ENCODE data around the gene EFNA5.

Gene EFNA5

GRCh38 chr5:107486489-107486888 is 184.2 kb downstream of the EFNA5 start:
- DNase-seq (ENCODE audit: low read depth in 2 of 2): no peak

- DNase-seq (ENCODE audit: low read depth in 2 of 2): no peak
These were observed 185.6 kb downstream of the EFNA5 start for GRCh38 chr5:107485184-107485583.

- no peak for DNase-seq (ENCODE audit: low read depth in 2 of 2)
These were observed 186.5 kb downstream of the EFNA5 start for GRCh38 chr5:107484281-107484680.

GRCh38 chr5:107483231-107484024 is 187.3 kb downstream of the EFNA5 start:
- DNase-seq (ENCODE audit: low read depth in 2 of 2): no peak

- no peak for DNase-seq (ENCODE audit: low read depth in 2 of 2)
These were observed 192.6 kb downstream of the EFNA5 start for GRCh38 chr5:107478068-107478641.

GRCh38 chr5:107477492-107477891 is 193.2 kb downstream of the EFNA5 start:
- no peak for DNase-seq (ENCODE audit: low read depth in 2 of 2)

GRCh38 chr5:107476783-107477182 is 194.0 kb downstream of the EFNA5 start:
- DNase-seq (ENCODE audit: low read depth in 2 of 2): no peak

GRCh38 chr5:107474716-107475489 is 195.8 kb downstream of the EFNA5 start:
- no peak for DNase-seq (ENCODE audit: low read depth in 2 of 2)

- DNase-seq (ENCODE audit: low read depth in 2 of 2): no peak
These were observed 196.4 kb downstream of the EFNA5 start for GRCh38 chr5:107474361-107474715.

- no peak for DNase-seq (ENCODE audit: low read depth in 2 of 2)
These were observed 198.1 kb downstream of the EFNA5 start for GRCh38 chr5:107472620-107473064.

GRCh38 chr5:107470295-107470582 is 200.5 kb downstream of the EFNA5 start:
- no peak for DNase-seq (ENCODE audit: low read depth in 2 of 2)

- DNase-seq (ENCODE audit: low read depth in 2 of 2): no peak
These were observed 201.0 kb downstream of the EFNA5 start for GRCh38 chr5:107469485-107470294.

GRCh38 chr5:107469064-107469463 is 201.7 kb downstream of the EFNA5 start:
- no peak for DNase-seq (ENCODE audit: low read depth in 2 of 2)

- no peak for DNase-seq (ENCODE audit: low read depth in 2 of 2)
These were observed 202.5 kb downstream of the EFNA5 start for GRCh38 chr5:107468276-107468675.

- DNase-seq (ENCODE audit: low read depth in 2 of 2): no peak
These were observed 203.4 kb downstream of the EFNA5 start for GRCh38 chr5:107467137-107467932.

- DNase-seq (ENCODE audit: low read depth in 2 of 2): no peak
These were observed 204.4 kb downstream of the EFNA5 start for GRCh38 chr5:107466233-107466769.

- no peak for DNase-seq (ENCODE audit: low read depth in 2 of 2)
These were observed 205.9 kb downstream of the EFNA5 start for GRCh38 chr5:107464876-107465275.

GRCh38 chr5:107464416-107464815 is 206.3 kb downstream of the EFNA5 start:
- DNase-seq (ENCODE audit: low read depth in 2 of 2): no peak

- DNase-seq (ENCODE audit: low read depth in 2 of 2): no peak
These were observed 207.0 kb downstream of the EFNA5 start for GRCh38 chr5:107463731-107464130.

- no peak for DNase-seq (ENCODE audit: low read depth in 2 of 2)
These were observed 209.0 kb downstream of the EFNA5 start for GRCh38 chr5:107461770-107462169.

- DNase-seq (ENCODE audit: low read depth in 2 of 2): no peak
These were observed 209.9 kb downstream of the EFNA5 start for GRCh38 chr5:107460789-107461188.

Measured in stimulated activated CD8-positive, alpha-beta memory T cell treated with anti-CD3 and anti-CD28 coated beads, Interleukin-7, amount 100 ng/mL, for 1 hour (primary cell).